Mucosa of descending colon (tissue), 3 donors: ENCODE results near the gene SLC9A9. TPM values are rescaled to one million over a fixed set of nuclear protein-coding genes. Genes with fewer than 3 reads are reported as not detected.
A peak's percentile ranks its signal among the peaks of the same experiment; 100 is the strongest.

ENCODE experiments used
- ATAC-seq: fragments of 200-7000 bp; cut with Tn5 transposase; one replicate; pipeline ENCODE4 v1.9.1; 2020; ENCODE audit warnings: mild to moderate bottlenecking, moderate library complexity
- DNase-seq, 3 donors: peaks; one replicate each; pipeline ENCODE4 v3.0.0-alpha.2; 2020
- H3K36me3 ChIP-seq: fragments of 200-600 bp; one replicate; pipeline ENCODE4 v1.8.0; 2021; ENCODE audit warnings: low read depth, mild to moderate bottlenecking
- H3K4me1 ChIP-seq: fragments of 200-600 bp; one replicate; pipeline ENCODE4 v1.8.0; 2021; ENCODE audit warnings: low read depth, mild to moderate bottlenecking
- H3K4me3 ChIP-seq: fragments of 200-600 bp; one replicate; pipeline ENCODE4 v1.8.0; 2021; ENCODE audit warnings: mild to moderate bottlenecking
- H3K9me3 ChIP-seq: fragments of 200-600 bp; one replicate; pipeline ENCODE4 v1.8.0; 2021; ENCODE audit warnings: mild to moderate bottlenecking
- intact Hi-C, 2 donors: fragments of 100-400 bp; cut with DNase I in 1 of 2; cut with micrococcal nuclease in 1 of 2; formaldehyde crosslinking; loops; one replicate each; pipeline versions ENCODE4 v1.11.0 to v1.11.1; 2022; cut with DNase I, micrococcal nuclease
- total RNA-seq, 3 donors: library from RNA; stranded (reverse); fragmentation: NEBNext Ultra II Directional in 2 of 3; extraction: Animal tissue kit (Norgen Biotek cat#: 25700) in 2 of 3; gene quantifications; one replicate each; pipeline versions ENCODE4 v1.2.1 to v1.2.4, GENCODE V29; 2021 to 2023
- TF ChIP-seq, protein P1 (sequence below): fragments of 200-600 bp; IDR thresholded peaks from one replicate; pipeline ENCODE4 v1.8.0; 2022; ENCODE audit warnings: antibody characterized with exemption, mild to moderate bottlenecking
- donor health status: DM: no; HTN: no; CAD: no; lungs with moderate emphysema.
- donor health status: DM: no; HTN: no; CAD: no.
- donor health status: DM: no; HTN: yes; CAD: no.

SLC9A9 gene
- total RNA-seq, 3 donors from 2014 or later = 3.2 to 18.2 (median 6.8) TPM

DNA sequence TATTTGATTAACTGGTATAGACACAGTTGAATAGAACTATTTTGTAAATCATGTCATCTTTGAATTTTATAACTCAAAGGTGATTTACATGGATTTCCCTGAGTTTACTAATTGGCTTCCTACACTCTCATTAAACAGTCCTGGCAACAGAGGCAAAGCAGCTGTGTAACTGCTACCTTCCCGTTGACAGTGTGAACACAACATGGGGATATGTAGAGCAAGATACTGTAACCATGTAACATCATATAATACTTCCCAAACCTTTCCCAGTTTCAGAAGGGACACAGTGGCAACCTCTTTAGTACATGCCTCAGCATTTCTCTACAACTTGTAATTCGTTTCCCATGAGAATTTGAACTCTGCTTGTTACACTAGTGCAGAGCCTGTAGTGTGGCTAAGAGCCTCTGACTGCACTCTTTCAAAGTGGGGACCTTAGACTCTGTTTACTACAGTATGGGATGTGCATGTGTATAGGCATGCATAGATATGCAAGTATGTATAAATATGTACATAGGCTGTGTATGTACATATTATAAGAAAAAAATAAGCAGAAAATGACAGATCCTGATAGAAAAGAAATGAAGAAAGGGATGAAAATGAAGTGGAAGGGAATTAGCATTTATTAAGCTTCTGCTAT lies 299.3 kb downstream of the SLC9A9 start:
- H3K9me3 ChIP-seq = no peaks in the 10 kb centered on the region
- no peak overlapping the region for H3K4me3 ChIP-seq
- intact Hi-C loops = no loop called here
- DNase-seq (no peak), ATAC-seq (no peak)
- TF ChIP-seq, protein P1, sequence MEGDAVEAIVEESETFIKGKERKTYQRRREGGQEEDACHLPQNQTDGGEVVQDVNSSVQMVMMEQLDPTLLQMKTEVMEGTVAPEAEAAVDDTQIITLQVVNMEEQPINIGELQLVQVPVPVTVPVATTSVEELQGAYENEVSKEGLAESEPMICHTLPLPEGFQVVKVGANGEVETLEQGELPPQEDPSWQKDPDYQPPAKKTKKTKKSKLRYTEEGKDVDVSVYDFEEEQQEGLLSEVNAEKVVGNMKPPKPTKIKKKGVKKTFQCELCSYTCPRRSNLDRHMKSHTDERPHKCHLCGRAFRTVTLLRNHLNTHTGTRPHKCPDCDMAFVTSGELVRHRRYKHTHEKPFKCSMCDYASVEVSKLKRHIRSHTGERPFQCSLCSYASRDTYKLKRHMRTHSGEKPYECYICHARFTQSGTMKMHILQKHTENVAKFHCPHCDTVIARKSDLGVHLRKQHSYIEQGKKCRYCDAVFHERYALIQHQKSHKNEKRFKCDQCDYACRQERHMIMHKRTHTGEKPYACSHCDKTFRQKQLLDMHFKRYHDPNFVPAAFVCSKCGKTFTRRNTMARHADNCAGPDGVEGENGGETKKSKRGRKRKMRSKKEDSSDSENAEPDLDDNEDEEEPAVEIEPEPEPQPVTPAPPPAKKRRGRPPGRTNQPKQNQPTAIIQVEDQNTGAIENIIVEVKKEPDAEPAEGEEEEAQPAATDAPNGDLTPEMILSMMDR = no peak
- H3K4me1 ChIP-seq = no peaks in the 10 kb centered on the region
- H3K36me3 ChIP-seq = no peaks in the 10 kb centered on the region

DNA sequence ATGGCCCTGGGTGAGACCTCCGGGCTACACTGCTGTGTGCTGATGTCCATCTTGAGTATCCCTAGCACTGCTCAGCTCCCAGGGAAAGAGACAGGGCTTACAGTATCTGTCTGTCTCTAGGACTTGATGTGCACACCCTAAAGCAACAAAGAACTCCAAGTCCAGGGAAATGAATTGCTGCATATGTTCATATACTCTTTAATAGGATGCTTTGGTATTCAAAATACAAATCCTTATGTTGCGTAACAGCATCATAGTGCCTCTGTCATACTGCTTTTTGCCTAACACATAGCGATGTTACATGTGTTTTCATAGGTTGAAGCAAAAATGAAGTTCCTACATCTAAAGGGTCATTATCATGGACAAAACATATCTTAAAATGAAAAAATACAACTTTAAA lies 299.9 kb downstream of the SLC9A9 start:
- TF ChIP-seq, protein P1 = no peak
- ATAC-seq (no peak), DNase-seq (no peak)
- intact Hi-C loops = no loop called here
- Histone ChIP-seq H3K36me3 (no peaks in the 10 kb centered on the region), H3K9me3 (no peaks in the 10 kb centered on the region), H3K4me1 (no peaks in the 10 kb centered on the region), H3K4me3 (no peak overlapping the region)

DNA sequence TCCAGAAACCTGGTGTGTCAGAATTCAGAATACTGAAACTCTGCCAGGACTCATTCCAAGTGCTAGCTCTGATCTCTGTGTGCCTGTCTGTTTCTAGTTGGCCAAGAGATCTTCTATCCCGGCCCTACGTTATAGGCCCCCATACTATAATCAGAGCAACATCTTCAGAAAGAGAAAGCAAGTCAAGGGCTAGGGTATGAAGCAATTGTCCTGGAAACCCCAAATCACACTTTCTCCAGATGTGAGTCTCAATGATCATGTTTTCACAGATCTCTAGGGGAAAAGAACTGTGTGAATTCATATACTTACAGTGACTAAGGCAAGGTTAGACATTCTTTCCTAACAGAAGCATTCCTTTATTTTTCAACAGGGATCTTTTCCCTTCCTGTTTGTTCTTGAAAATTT lies 309.7 kb downstream of the SLC9A9 start:
- no peak overlapping the region for H3K4me3 ChIP-seq
- H3K36me3 ChIP-seq = no peaks in the 10 kb centered on the region
- TF ChIP-seq, protein P1 = no peak
- DNase-seq (no peak), ATAC-seq (no peak)
- intact Hi-C loops = no loop called here
- no peaks in the 10 kb centered on the region for H3K9me3 ChIP-seq
- no peaks in the 10 kb centered on the region for H3K4me1 ChIP-seq

DNA sequence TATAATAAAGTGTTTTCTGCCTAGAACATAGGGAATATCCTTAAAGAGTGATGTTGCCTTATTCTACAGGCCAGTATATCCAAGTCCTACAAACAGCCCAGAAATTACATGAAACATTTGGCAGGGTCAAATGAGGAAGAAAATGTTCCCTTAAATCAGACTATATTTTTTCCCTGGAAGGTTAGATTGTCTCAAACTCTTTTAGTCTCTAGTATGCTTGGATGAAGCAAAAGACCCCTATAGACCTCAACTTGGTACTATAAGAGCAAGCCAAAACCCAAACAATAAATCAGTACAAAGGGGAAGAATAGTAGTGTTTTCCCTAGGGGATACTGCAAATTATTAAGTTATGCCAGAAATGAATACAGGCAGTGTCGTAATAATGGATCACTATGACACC lies 310.2 kb downstream of the SLC9A9 start:
- Histone ChIP-seq H3K4me3 (no peak overlapping the region), H3K9me3 (no peaks in the 10 kb centered on the region), H3K4me1 (no peaks in the 10 kb centered on the region), H3K36me3 (no peaks in the 10 kb centered on the region)
- ATAC-seq (no peak), DNase-seq (no peak)
- TF ChIP-seq, protein P1 = no peak
- intact Hi-C loops = no loop called here

DNA sequence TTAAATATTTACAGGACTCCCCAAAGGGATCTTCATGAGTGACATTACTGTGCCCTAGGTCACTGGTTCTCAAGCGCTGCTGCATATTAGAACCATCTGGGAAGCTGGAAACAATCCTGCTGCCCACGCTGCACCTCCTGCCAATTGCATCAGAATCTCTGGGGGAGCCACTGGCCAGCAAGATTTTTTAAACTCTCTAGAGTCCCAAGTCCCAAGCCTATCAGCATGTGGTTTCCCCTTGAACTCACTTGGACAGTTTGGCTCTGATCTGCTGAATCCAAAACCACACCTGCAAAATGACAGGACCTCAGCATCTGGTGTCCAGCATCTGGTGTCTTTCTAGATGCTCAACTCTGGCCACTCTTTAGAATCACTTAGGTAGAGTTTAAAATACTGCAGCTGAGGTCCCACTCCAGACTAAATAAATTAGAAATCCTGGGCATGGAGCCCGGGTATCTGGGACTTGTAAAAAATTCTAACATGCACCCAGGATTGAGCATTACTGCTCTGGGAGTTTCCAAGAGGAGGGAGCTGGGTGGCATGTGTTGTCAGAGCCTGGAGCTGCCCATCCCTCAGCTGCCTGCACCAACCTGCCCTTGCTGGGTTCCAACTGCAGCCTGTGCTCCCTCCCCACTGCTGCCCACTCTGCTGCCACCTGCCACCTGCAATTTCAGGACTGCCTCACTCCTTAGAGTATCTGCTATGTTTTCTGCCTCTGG lies 311.3 kb downstream of the SLC9A9 start:
- Histone ChIP-seq H3K36me3 (no peaks in the 10 kb centered on the region), H3K4me1 (no peaks in the 10 kb centered on the region), H3K4me3 (no peak overlapping the region), H3K9me3 (no peaks in the 10 kb centered on the region)
- intact Hi-C loops = no loop called here
- peak in 1 of 3 donors; percentile 39 for DNase-seq
- peak; percentile 38 for ATAC-seq
- TF ChIP-seq, protein P1 = no peak
